ENCODE results near the gene TMEM184A.
"Not testable (repeated sequence)": the region's sequence is repeated elsewhere in the genome, so short reads cannot be mapped to it uniquely, and the experiment has no call there.

Gene TMEM184A

DNA sequence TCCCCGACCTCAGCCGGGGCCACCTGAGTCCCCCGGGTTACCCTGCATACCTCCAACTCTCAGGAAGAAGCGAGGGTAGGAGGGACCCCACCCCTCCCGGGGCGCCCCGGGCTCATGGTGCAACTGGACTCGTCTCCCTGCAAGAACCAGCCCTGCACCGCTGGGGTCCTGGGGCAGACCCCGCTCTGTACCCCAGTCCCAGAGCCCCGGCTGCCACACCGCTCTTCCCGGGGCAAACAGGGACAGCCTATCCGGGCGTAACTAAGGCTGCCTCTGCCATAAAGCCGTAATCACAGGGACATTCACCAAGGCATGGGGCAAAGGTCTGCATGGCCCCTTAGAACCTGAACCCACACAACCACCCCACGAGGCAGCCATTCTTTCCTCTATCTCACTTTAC is 32.2 kb downstream of the TMEM184A start:
- Histone ChIP-seq H3K27me3 (ENCODE audit: control insufficient read depth in 1 of 2, insufficient read depth in 2 of 2, low read length in 2 of 2) (peaks cover 0 to 9% of the 10 kb centered on the region in 2 donors), H3K4me3 (ENCODE audit: low read depth in 1 of 2, low read length in 2 of 2) (no peak overlapping the region), H3K9ac (ENCODE audit: low read length) (no peak overlapping the region), H3K9me3 (ENCODE audit: low read length) (no peaks in the 10 kb centered on the region), H3K27ac (ENCODE audit: low read depth, low read length) (no peak overlapping the region), H3K36me3 (ENCODE audit: insufficient read depth, low read length) (no peaks in the 10 kb centered on the region), H3K4me1 (ENCODE audit: insufficient read depth, low read length) (no peaks in the 10 kb centered on the region)

DNA sequence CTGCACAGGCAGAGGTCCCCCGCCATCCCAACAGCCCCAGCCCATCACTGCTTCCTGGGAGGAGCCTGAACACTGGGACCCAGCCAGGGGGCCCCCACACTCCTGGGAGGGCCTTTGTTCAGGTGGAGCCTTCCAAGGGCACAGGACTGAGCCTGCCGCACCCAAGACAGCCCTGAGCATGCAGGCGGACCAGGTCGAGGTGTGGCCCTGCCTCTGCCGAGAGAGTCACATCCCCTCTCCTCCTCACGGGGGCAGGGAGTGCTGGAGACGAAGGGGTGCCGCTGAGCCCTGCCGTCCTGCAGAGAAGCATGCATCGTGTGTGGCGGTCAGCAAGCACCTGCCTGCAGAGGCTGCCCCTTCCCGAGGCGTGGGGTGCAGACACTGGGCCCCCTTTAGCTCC is 32.8 kb downstream of the TMEM184A start:
- H3K27ac ChIP-seq (ENCODE audit: low read depth, low read length): no peak overlapping the region
- peaks cover 0 to 9% of the 10 kb centered on the region in 2 donors for H3K27me3 ChIP-seq (ENCODE audit: control insufficient read depth in 1 of 2, insufficient read depth in 2 of 2, low read length in 2 of 2)
- H3K4me3 ChIP-seq (ENCODE audit: low read depth in 1 of 2, low read length in 2 of 2): no peak overlapping the region
- no peaks in the 10 kb centered on the region for H3K9me3 ChIP-seq (ENCODE audit: low read length)
- no peaks in the 10 kb centered on the region for H3K4me1 ChIP-seq (ENCODE audit: insufficient read depth, low read length)
- no peak overlapping the region for H3K9ac ChIP-seq (ENCODE audit: low read length)
- H3K36me3 ChIP-seq (ENCODE audit: insufficient read depth, low read length): no peaks in the 10 kb centered on the region

DNA sequence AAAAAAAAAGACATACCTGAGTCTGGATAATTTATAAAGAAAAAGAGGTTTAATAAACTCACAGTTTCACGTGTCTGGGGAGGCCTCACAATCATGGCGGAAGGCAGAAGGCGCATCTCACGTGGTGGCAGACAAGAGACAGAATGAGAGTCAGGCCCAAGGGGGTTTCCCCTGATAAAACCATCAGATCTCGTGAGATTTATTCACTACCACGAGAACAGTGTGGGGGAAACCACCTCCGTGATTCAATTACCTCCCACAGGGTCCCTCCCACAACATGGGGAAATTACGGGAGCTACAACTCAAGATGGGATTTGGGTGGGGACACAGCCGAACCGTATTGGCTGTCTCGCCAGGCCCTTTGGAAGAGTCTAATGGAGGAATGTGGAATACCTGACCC is 34.5 kb downstream of the TMEM184A start:
- H3K36me3 ChIP-seq (ENCODE audit: insufficient read depth, low read length): no peaks in the 10 kb centered on the region
- H3K4me3 ChIP-seq (ENCODE audit: low read depth in 1 of 2, low read length in 2 of 2): no peak overlapping the region
- H3K4me1 ChIP-seq (ENCODE audit: insufficient read depth, low read length): no peaks in the 10 kb centered on the region
- H3K27me3 ChIP-seq (ENCODE audit: control insufficient read depth in 1 of 2, insufficient read depth in 2 of 2, low read length in 2 of 2): peaks cover 0 to 9% of the 10 kb centered on the region in 2 donors
- H3K9ac ChIP-seq (ENCODE audit: low read length): no peak overlapping the region
- no peaks in the 10 kb centered on the region for H3K9me3 ChIP-seq (ENCODE audit: low read length)
- H3K27ac ChIP-seq (ENCODE audit: low read depth, low read length): no peak overlapping the region

DNA sequence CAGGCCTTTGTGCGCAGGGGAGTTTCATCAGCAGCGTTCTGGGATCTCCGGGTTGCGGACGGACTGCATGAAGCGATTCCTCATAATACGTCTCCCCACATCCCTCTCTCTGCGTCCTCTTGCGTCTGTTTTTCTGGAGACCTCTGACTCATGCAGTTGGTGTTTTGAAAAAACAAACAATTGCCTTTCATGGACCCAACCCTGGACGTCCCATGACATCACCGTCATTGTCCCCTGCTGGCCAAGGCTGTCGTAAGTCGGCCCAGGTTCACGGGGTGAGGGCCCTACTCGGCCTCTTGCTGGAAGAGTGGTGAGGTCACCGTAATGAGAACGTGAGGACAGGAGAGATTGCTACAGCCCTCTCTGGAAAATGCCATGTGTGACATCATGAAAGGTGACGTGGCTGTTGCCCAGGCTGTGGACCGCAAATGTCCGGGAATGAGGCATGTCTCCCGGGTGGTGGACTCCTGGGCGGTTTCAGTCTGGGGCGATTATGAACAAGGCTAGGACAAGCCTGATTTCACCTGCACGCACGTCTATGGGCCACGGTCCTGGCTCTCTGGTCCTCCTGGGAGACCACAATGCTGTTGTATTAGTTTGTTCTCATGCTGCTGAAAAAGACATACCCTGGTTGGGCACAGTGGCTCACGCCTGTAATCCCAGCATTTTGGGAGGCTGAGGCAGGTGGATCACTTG is 35.3 kb downstream of the TMEM184A start:
- no peak overlapping the region for H3K27ac ChIP-seq (ENCODE audit: low read depth, low read length)
- no peak overlapping the region for H3K4me3 ChIP-seq (ENCODE audit: low read depth in 1 of 2, low read length in 2 of 2)
- no peak overlapping the region for H3K9ac ChIP-seq (ENCODE audit: low read length)
- no peaks in the 10 kb centered on the region for H3K9me3 ChIP-seq (ENCODE audit: low read length)
- H3K4me1 ChIP-seq (ENCODE audit: insufficient read depth, low read length): no peaks in the 10 kb centered on the region
- no peaks in the 10 kb centered on the region for H3K36me3 ChIP-seq (ENCODE audit: insufficient read depth, low read length)
- H3K27me3 ChIP-seq (ENCODE audit: control insufficient read depth in 1 of 2, insufficient read depth in 2 of 2, low read length in 2 of 2): peaks cover 0 to 9% of the 10 kb centered on the region in 2 donors

DNA sequence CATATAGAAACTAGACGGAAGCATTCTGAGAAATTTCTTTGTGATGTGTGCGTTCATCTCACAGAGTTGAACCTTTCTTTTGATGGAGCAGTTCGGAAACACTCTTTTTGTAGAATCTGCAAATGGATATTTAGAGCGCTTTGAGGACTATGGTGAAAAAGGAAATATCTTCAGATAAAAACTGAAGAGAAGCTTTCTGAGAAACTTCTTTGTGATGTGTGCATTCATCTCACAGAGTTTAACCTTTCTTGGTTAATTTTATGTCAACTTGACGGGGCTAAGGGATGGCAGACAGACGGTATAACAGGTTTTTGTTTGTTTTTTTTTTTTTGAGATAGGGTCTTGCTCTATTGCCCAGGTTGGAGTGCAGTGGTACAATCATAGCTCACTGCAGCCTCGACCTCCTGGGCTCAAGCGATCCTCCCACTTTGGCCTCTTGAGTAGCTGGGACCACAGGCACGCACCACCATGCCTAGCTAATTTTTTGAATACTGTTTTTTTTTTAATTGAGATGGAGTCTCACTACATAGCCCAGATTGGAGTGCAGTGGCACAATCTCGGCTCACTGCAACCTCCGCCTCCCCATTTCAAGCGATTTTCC is 36.6 kb downstream of the TMEM184A start:
- not testable (repeated sequence) for H3K36me3 ChIP-seq (ENCODE audit: insufficient read depth, low read length); H3K4me1 ChIP-seq (ENCODE audit: insufficient read depth, low read length); H3K9me3 ChIP-seq (ENCODE audit: low read length); H3K9ac ChIP-seq (ENCODE audit: low read length); H3K27ac ChIP-seq (ENCODE audit: low read depth, low read length); H3K27me3 ChIP-seq (ENCODE audit: control insufficient read depth in 1 of 2, insufficient read depth in 2 of 2, low read length in 2 of 2); H3K4me3 ChIP-seq (ENCODE audit: low read depth in 1 of 2, low read length in 2 of 2)

DNA sequence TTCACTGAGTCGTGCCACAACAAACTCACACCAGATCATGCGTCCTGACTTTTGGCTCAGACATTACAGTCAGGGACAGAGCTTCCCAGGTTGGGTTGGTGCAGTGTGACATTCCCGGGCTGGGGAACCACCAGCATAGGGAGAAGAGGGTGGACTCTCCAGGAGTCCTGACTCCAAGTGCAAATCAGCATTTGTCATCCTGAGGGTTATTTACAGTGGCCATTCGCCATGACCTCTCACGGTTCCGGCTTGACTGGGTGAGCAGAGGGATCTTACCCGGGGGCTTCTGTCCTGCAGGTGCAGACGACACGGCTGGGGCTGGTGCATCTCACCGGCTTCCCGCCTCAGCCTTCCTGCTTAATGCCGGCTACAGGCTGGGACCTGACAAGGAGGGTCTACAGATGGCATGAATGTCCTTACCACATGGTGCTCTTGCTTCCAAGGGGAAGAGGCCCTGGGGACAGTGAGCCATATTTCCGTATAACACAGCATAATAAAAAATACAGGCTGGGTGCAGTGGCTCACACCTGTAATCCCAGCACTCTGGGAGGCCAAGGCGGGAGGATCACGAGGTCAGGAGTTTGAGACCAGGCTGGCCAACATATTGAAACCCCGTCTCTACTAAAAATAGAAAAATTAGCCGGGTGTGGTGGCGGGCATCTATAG is 39.3 kb downstream of the TMEM184A start:
- Histone ChIP-seq H3K4me1 (ENCODE audit: insufficient read depth, low read length) (no peaks in the 10 kb centered on the region), H3K4me3 (ENCODE audit: low read depth in 1 of 2, low read length in 2 of 2) (no peak overlapping the region), H3K36me3 (ENCODE audit: insufficient read depth, low read length) (no peaks in the 10 kb centered on the region), H3K9ac (ENCODE audit: low read length) (no peak overlapping the region), H3K27me3 (ENCODE audit: control insufficient read depth in 1 of 2, insufficient read depth in 2 of 2, low read length in 2 of 2) (peaks cover 0 to 13% of the 10 kb centered on the region in 2 donors), H3K9me3 (ENCODE audit: low read length) (no peaks in the 10 kb centered on the region), H3K27ac (ENCODE audit: low read depth, low read length) (no peak overlapping the region)

DNA sequence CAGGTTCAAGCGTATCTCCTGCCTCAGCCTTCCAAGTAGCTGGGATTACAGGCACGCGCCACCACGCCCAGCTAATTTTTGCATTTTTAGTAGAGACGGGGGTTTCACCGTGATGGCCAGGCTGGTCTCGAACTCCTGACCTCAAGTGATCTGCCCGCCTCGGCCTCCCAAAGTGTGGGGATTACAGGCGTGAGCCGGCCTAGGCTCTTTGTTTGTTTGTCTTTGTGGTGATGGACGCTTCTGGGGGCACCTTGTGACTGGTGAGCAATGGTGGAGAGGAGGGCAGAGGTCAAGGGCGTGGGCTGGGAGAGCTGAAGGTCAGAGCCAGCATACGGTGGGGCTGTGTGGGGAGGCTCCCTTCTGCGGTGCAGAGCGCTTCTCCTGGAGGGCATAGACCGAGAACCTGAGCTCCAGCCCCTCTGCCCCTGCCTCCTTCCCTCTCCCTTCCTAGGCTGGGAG is 40.5 kb downstream of the TMEM184A start:
- not testable (repeated sequence) for H3K9ac ChIP-seq (ENCODE audit: low read length); H3K4me1 ChIP-seq (ENCODE audit: insufficient read depth, low read length); H3K9me3 ChIP-seq (ENCODE audit: low read length); H3K36me3 ChIP-seq (ENCODE audit: insufficient read depth, low read length); H3K4me3 ChIP-seq (ENCODE audit: low read depth in 1 of 2, low read length in 2 of 2); H3K27ac ChIP-seq (ENCODE audit: low read depth, low read length)
- peaks cover 0 to 13% of the 10 kb centered on the region in 2 donors for H3K27me3 ChIP-seq (ENCODE audit: control insufficient read depth in 1 of 2, insufficient read depth in 2 of 2, low read length in 2 of 2)

DNA sequence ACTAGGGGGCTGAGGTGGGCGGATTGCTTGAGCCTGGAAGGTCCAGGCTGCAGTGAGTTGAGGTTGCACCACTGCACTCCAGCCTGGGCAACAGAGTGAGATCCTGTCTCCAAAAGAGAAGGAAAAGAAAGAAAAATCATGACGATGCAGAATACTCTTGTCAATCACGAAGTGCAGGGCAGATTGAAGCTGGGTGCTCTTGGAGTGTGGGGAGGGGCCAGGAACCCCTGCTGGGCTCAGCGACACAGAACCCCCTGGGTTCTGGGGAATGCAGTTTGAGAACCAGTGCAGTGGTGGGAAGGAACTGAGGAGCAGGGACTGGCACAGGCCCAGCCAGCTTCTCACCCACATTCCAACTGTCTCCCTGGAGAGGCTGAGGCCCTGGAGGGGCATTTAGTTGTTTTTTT is 41.0 kb downstream of the TMEM184A start:
- no peak overlapping the region for H3K27ac ChIP-seq (ENCODE audit: low read depth, low read length)
- no peak overlapping the region for H3K4me3 ChIP-seq (ENCODE audit: low read depth in 1 of 2, low read length in 2 of 2)
- H3K36me3 ChIP-seq (ENCODE audit: insufficient read depth, low read length): no peaks in the 10 kb centered on the region
- H3K9me3 ChIP-seq (ENCODE audit: low read length): no peaks in the 10 kb centered on the region
- no peaks in the 10 kb centered on the region for H3K4me1 ChIP-seq (ENCODE audit: insufficient read depth, low read length)
- no peak overlapping the region for H3K9ac ChIP-seq (ENCODE audit: low read length)
- H3K27me3 ChIP-seq (ENCODE audit: control insufficient read depth in 1 of 2, insufficient read depth in 2 of 2, low read length in 2 of 2): peaks cover 0 to 13% of the 10 kb centered on the region in 2 donors

DNA sequence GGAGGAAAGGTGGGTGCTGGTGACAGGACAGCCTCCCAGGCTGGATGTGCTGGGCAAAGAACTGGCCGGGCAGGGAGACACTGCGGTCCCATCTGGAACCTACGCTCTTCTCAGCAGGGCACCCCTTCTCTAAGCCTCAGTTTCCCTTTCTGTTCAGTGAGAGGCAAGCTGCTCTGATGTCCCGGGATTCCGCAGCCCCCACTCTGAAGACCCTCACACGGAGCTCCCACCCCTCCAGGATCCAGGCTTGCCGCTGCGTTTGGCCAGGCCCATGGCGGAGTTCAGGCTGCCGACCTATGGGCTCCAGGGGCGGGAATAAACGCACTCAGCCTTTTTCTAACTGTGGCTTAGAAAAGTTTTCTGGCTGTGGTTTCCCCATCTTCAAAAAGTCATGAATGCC is 41.6 kb downstream of the TMEM184A start:
- Histone ChIP-seq H3K4me1 (ENCODE audit: insufficient read depth, low read length) (no peaks in the 10 kb centered on the region), H3K9ac (ENCODE audit: low read length) (no peak overlapping the region), H3K27ac (ENCODE audit: low read depth, low read length) (no peak overlapping the region), H3K4me3 (ENCODE audit: low read depth in 1 of 2, low read length in 2 of 2) (no peak overlapping the region), H3K27me3 (ENCODE audit: control insufficient read depth in 1 of 2, insufficient read depth in 2 of 2, low read length in 2 of 2) (peaks cover 0 to 13% of the 10 kb centered on the region in 2 donors), H3K36me3 (ENCODE audit: insufficient read depth, low read length) (no peaks in the 10 kb centered on the region), H3K9me3 (ENCODE audit: low read length) (no peaks in the 10 kb centered on the region)

DNA sequence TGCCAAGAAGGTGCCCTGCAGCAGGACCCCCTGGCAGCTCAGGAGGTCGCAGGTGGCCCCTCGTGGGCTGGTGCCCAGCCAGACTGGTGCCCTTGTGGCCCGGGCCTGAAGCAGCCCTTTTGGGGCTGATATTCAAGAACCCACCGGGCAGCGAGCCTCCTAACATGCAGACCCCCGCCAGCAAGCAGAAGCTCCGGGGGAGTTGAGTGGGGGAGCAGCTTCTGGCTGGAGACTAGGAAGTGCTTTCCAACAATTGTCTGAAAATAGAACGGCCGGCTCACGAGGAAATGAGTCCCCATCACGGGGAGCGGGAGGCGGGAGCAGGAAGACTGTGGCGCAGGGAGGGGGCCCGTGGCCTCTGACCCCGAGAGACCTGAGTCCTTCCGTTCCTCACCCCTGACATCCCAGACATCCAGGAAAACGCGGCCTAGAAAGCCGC is 42.3 kb downstream of the TMEM184A start:
- Histone ChIP-seq H3K9ac (ENCODE audit: low read length) (no peak overlapping the region), H3K4me3 (ENCODE audit: low read depth in 1 of 2, low read length in 2 of 2) (no peak overlapping the region), H3K36me3 (ENCODE audit: insufficient read depth, low read length) (no peaks in the 10 kb centered on the region), H3K4me1 (ENCODE audit: insufficient read depth, low read length) (no peaks in the 10 kb centered on the region), H3K27ac (ENCODE audit: low read depth, low read length) (no peak overlapping the region), H3K9me3 (ENCODE audit: low read length) (no peaks in the 10 kb centered on the region), H3K27me3 (ENCODE audit: control insufficient read depth in 1 of 2, insufficient read depth in 2 of 2, low read length in 2 of 2) (peaks cover 0 to 13% of the 10 kb centered on the region in 2 donors)

DNA sequence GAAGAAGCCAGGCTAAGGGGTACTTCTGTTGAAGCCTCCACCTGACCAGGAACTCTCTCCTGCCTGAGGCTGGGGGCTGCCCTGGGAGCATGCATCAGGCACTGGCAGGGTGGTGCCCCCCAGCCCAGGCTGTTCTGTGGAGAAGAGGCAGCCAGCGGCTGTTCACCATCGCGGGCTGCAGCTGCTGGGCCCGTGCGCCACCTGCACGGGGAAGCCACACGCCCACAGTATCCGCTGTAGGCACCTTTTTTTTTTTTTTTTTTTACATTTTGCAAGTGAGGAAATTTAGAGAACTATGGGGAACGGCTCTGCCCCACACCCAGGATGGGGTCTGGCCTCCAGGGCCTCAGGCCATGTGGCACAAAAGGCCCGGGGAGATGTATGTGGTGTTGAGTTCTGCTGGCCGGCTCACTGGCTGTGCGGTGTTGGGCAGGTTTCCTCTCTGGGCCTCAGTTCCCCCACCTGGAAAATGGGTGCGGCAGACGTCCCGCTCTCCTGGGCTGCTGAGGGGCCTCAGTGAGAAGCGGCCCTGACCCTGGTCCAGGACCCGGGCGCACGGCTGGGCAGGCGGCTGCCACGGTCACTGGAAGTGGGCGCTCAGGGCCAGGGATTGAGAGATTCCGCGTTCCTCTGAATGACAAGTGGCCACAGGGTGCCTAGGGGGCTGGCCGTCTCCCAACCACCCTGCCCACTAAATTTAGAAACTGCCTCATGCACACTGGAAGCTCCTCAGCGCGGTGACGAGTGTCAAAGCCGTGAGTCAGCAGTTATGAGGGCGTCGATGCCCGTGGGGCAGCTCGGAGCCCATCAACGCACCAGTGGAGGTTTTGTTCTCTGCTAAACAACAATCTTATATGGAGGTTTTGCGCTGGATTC is 43.0 kb downstream of the TMEM184A start:
- Histone ChIP-seq H3K36me3 (ENCODE audit: insufficient read depth, low read length) (no peaks in the 10 kb centered on the region), H3K4me3 (ENCODE audit: low read depth in 1 of 2, low read length in 2 of 2) (no peak overlapping the region), H3K9ac (ENCODE audit: low read length) (no peak overlapping the region), H3K27me3 (ENCODE audit: control insufficient read depth in 1 of 2, insufficient read depth in 2 of 2, low read length in 2 of 2) (peaks cover 0 to 13% of the 10 kb centered on the region in 2 donors), H3K4me1 (ENCODE audit: insufficient read depth, low read length) (no peaks in the 10 kb centered on the region), H3K9me3 (ENCODE audit: low read length) (no peaks in the 10 kb centered on the region), H3K27ac (ENCODE audit: low read depth, low read length) (no peak overlapping the region)
